NCI-H2196 (cell line): ENCODE measurements around the gene MAK.
"Not testable (repeated sequence)": the region's sequence is repeated elsewhere in the genome, so short reads cannot be mapped to it uniquely, and the experiment has no call there.

Source experiments
- DNase-seq: peaks from one replicate; lab custom pipeline; 2025; ENCODE audit not compliant: unreplicated experiment; lab: John Stamatoyannopoulos, UW

Gene MAK

DNA sequence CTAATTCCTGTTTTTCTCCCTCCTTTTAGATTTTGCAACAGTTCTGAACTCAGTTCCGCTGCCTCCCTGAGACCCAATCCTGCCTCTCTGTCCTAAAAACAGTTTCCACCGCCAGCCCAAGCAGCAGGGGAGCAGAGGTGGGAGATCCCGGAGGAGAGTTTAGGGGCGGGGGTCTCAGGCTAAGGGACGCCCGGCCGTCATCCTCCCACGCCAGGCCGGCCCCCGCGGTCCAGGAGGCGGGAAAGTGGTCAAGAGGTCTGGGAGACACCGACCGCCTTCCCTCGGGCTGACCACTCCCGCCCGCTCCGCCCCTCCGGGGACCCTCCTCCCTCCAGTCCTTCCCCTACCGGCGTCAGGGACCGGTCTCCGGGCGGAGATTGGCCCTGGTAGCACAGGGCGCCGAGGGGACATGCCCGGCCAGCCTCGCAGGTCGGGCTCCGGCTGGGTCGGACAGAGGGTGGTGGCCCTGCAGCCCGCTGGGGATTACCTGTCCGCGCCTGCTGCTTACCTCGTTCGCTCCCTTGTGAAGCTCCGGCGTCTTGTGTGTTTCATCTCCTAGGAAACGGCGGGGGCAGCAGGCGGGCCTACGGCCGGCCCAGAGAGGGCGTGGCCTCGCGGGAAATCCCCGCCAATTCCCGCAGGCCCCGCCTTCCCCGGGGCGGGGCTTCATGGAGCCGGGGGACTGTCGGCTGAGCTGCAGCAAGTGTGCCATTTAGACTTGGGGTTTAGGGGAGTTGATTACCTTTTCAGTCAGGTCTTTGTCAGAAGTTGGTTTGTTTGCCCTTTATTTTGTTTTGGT is at the start of gene MAK:
MAK (minus strand) TSS at position 545 of the 799 bp plus-strand sequence. CDS start 7,891 bp downstream, outside the sequence.
- peak; percentile 93 for DNase-seq

GRCh38 chr6:10886691-10887502 is 48.6 kb upstream of the MAK start, which contains the start of gene SYCP2L:
Gene SYCP2L, plus strand, starts transcription at chr6:10887052. Its CDS starts 75 bp downstream, at chr6:10887127.
- DNase-seq: no peak

DNA sequence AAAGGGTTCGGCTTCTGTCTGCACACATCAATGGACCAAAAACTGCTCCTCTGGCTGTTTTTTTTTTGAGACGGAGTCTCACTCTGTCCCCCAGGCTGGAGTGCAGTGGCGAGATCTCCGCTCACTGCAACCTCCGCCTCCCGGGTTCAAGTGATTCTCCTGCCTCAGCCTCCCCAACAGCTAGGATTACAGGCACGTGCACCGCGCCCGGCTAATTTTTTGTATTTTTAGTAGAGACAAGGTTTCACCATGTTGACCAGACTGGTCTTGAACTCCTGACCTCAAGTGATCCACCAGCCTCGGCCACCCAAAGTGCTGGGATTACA is 48.0 kb upstream of the MAK start:
- DNase-seq: not testable (repeated sequence)

GRCh38 chr6:10884245-10884972 is 46.1 kb upstream of the MAK start:
- no peak for DNase-seq

DNA sequence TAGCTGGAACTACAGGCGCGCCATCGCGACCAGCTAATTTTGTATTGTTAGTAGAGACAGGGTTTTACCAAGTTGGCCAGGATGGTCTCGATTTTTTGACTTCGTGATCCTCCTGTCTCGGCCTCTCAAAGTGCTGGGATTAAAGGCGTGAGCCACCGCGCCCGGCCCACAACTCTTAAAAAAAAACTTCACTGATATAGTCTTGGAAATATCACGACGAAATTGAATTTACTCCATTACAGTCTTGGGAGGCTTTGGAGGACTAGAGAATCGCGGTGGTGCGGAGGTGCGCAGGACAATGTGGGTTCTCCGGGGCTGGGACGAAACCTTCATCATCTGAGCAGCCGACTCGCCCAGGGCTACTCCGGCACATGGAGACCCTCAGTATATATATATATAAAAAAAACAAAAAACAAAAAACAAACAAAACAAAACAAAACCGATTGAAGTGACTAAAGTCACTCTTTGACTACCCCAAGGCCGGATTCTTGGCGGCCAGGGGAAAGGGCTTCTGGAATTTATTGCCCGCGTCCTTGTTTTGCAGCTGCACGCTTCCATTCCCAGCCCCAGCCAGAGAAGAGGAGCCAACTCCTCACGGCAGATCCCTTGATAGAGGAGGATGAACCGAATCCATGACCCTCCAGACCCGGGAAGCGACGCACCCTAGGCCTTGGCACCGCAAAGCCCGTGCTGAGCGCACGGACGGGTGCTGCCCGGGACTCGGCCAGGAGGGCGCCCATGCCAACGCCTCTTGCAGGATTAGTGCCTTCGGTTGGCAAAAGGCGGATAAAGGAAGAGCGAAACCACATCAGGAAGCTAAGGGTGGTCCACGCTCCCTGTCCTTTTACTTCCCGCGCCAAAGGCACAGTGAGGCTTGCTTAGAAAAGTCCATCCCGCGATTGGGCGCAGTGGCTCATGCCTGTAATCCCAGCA is 45.2 kb upstream of the MAK start:
- DNase-seq: no peak

- no peak for DNase-seq
Measured at GRCh38 chr6:10882657-10883171, 44.4 kb upstream of the MAK start.

DNA sequence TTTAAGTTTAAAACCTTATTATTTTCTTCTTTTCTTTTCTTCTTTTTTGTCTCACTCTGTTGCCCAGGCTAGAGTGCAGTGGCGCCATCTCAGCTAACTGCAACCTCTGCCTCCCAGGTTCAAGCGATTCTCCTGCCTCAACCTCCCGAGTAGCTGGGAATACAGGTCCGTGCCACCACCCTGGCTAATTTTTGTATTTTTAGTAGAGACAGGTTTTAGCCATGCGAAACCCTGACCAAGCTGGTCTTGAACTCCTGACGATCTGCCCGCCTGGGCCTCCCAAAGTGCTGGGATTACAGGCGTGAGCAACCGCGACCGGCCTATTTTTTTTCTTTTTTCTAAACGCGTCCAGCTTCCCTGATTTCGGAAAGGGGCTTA is 43.9 kb upstream of the MAK start:
- not testable (repeated sequence) for DNase-seq

GRCh38 chr6:10880366-10880765 is 42.0 kb upstream of the MAK start:
- DNase-seq: no peak

DNA sequence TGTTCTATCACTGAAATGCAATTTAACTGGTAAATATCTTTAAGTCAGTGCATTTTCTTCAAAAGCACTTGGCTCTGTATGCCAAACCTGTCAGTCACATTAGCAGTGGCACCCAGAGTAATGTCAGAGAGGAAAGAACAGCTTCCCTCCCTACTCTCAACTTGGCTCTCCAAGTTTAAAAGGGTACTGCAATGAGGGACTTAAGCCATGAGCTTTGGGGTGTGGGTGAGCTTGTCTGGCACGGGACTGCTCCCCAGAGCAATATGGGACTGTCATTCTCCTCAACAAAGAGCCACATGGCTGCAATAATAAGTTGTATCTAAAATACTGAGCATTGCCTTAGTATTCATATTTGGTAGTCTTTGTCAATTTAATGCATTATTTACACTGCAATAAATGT is 39.5 kb upstream of the MAK start:
- no peak for DNase-seq

GRCh38 chr6:10877012-10877411 is 38.7 kb upstream of the MAK start:
- no peak for DNase-seq

- DNase-seq: no peak
Measured at GRCh38 chr6:10875026-10875425, 36.7 kb upstream of the MAK start.

- no peak for DNase-seq
Measured at GRCh38 chr6:10874207-10874606, 35.9 kb upstream of the MAK start.

GRCh38 chr6:10873374-10873773 is 35.0 kb upstream of the MAK start:
- no peak for DNase-seq

GRCh38 chr6:10867952-10868351 is 29.6 kb upstream of the MAK start:
- no peak for DNase-seq

GRCh38 chr6:10866709-10867108 is 28.4 kb upstream of the MAK start:
- DNase-seq: not testable (repeated sequence)

DNA sequence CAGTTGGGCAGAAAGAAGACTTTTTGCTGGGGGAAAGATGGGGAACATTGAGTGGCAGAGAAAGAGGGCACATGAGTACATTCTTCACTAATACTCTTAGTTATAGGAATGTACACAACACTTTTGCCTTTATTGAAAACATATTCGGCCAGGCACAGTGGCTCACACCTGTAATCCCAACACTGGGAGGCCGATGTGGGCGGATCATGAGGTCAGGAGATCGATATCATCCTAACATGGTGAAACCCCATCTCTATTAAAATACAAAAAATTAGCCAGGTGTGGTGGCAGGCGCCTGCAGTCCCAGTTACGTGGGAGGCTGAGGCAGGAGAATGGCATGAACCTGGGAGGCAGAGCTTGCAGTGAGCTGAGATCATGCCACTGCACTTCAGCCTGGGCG is 24.7 kb upstream of the MAK start:
- DNase-seq: not testable (repeated sequence)

DNA sequence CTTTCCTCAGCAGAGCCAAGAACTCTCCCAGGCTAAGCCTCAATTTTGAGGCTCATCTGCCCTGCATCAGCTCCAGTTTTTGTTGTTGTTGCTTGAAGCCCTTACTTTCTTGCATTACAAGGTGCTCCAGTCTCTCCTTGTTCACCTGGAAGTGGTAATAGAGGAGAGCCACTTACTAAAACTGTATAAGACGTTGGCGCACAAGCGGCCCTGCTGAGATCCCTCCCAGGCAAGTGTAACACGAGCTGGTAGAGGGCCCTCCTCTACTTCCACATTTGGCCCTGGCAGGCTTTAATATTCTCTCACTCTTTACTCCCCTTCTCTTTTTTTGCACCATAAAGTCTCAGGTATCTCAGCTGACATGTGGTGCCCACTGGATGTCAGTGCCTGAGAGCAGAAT is 24.0 kb upstream of the MAK start:
- DNase-seq: no peak

DNA sequence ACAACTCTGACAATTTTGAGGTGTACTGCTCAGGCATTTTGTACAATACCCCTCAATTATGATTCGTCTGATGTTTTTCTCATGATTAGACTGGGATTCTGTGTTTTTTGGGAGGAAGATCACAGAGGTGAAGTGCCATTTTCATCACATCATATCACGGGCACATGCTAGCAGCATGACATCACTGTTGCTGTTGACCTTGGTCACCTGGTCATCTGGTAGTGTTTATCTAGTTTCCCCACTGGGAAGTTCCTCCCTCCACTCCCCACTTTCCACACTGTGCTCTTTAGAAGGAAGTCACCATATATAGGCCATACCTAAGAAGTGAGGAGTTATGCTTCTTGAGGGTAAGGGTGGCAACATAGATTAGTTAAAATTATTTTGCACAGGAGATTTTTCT is 22.7 kb upstream of the MAK start:
- DNase-seq: no peak

GRCh38 chr6:10857259-10857658 is 18.9 kb upstream of the MAK start:
- no peak for DNase-seq

- DNase-seq: no peak
Measured at GRCh38 chr6:10854922-10855632, 16.7 kb upstream of the MAK start.
